Measurements from ENCODE around the gene GNG14.
A peak's percentile ranks its signal among the peaks of the same experiment; 100 is the strongest.
"Not testable (repeated sequence)": the region's sequence is repeated elsewhere in the genome, so short reads cannot be mapped to it uniquely, and the experiment has no call there.

The GNG14 gene

DNA sequence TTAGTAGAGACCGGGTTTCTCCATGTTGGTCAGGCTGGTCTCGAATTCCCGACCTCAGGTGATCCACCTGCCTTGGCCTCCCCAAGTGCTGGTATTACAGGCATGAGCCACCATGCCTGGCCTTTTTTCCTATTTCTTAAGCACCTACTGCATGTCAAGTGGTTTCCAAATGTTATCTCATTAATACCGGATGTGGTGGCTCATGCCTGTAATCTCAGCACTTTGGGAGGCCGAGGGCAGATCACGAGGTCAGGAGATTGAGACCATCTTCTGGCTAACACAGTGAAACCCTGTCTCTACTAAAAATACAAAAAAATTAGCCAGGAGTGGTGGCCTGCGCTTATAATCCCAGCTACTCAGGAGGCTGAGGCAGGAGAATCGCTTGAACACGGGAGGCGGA, 37.8 kb downstream of the GNG14 start:
- DNase-seq = not testable (repeated sequence)

DNA sequence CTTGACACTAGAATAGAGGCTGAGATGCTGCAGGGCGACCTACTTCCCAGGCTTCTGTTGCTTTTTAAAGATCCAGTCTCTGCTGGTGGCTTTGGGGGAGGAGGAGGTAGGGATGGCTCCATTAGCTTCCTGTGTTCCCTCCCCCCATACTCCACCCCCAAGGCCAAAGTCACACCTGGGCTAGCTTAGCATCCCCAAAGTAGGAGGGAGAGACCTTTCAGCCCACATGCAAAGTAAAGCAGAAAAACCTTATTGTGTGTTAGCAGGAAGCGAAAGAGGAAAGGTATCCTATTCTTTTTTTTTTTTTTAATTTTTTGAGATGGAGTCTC, 39.2 kb downstream of the GNG14 start:
- no peak for DNase-seq

DNA sequence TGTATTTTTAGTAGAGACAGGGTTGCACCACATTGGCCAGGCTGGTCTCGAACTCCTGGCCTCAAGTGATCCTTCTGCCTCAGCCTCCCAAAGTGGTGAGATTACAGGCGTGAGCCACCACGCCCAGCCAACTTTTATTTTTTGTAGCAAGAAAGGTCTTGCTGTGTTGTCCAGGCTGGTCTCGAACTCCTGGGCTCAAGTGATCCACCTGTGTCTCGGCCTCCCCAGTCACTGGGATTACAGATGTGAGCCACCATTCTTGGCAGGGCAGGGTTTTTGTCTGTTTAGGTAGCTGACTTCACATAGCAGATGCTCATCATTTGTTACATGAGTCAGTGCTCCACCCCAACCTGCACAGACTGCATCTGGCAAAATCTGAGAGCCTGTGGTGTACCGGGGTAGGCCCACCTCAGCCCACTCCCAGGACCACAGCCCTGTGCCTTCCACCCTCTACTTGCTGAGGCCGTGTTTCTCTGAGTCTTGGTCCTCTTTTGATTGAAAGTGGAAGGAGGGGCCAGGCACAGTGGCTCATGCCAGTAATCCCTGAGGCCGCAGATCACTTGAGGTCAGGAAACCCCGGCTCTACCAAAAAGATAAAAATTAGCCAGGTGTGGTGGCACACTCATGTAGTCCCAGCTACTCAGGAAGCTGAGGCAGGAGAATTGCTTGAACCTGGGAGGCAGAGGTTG, 40.1 kb downstream of the GNG14 start:
- DNase-seq = no peak

DNA sequence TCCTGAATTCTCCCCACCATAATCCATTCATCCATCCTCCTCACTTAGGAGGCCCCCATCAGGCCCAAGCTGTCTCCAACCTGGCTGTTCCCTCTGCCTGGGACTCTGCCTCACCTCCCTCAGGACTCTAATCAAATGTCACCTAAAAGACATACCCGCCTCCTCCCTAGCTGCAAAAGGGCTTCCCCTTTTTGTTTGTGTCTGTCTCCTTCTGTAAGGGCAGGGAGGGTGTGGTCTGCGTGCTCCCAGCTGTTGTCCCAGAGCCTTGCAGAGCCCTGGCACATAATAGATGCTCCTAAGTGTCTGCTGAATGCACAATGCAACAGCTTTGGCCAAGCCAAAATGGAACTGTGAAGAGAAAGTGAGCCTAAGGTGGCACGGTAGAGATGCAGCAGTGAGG, 42.3 kb downstream of the GNG14 start:
- DNase-seq = no peak

DNA sequence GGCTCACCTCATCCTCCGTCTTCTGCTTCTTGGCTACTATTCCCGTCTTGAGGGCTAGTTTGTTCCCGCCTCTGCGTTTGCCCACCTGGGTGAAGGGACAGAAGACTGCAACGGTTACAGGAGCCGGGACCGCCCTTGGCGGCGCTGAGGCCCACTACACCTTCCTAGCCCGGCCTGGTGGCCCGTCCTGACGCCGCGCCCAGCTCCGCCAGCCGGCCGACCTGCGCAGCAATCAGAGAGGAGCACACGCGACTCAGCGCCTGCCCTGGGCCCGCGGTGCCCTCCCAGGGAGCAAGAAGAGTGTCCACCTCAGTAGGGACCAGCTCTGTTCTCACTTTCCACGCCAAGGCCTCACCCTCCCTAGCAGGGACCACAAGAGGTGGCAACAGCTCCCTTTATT, 43.5 kb downstream of the GNG14 start:
- DNase-seq = no peak

DNA sequence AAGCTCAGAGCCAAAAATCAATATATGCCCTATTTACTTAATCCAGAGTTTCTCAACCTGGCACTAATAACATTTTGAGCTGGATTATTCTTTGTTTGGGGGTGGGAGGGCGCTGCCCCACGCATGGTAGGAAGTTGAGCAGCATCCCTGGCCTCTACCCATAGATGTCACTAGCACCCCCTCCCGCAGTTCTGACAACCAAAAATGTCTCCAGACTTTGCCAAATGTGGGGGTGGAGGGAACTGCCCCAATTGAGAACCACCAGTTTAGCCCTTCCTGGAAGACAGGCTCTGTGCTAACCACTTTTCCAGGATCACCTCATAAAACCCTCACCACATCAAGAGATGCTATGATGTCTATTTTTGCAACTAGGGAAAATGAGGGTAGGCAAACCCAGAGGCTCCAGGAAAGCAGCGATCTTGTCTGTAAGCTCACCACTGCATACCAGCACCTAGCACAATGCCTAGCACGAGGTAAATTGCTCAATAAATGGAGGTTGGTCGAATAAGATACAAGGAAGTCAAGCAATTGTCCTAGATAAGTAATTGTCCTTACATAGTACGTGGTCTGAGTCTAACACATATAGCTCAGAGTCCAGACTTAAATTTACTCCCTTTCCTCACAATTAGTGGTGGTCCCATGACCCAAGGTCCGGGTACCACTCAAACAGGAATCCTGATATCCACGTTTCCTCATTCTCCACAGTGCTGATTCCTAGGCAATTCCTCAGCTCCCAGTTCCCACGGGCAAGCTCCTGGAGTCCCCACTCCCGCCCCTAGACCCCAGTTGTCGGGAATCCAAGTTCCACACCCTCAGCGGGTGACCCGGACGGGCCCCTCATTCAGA, 45.8 kb downstream of the GNG14 start:
- DNase-seq = peak; percentile 43

DNA sequence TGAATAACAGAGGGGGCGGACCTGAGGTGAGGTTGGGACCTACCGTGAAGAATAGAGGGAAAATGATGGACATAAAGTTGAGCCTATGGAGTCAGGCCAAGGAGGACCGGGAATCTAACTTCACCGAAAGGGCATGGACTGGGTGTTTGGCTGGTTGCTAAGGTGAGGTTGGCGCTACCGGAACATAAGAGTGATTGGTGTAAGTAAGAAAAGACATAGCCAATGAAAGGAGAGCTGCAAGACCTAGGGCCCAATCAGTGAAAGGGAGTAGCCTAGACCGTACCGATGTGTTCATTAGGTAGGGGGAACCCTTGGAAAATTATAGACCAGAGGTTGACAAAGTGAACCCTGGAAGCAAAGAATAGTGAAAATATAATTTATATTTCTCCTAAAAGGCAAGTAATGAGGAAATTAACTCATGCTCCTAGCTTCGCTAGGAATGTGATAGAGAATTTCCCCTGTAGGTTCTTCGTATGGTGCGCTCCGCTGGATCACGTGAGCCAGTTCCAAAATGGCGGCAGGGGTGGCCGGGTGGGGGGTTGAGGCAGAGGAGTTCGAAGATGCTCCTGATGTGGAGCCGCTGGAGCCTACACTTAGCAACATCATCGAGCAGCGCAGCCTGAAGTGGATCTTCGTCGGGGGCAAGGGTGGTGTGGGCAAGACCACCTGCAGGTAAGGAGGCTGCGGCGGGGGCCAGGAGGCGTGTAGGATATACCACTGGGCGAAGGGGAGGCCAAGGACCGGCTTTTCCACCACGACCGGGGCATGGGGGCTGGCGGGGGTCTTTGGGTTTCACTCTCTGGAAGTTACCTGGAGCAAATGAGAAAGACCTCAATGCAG, 49.4 kb downstream of the GNG14 start, which contains the start of gene GET3:
GET3 (plus strand) TSS at position 503 of the 840 bp plus-strand sequence; CDS start at position 512, 9 bp downstream.
- DNase-seq = peak; percentile 72

DNA sequence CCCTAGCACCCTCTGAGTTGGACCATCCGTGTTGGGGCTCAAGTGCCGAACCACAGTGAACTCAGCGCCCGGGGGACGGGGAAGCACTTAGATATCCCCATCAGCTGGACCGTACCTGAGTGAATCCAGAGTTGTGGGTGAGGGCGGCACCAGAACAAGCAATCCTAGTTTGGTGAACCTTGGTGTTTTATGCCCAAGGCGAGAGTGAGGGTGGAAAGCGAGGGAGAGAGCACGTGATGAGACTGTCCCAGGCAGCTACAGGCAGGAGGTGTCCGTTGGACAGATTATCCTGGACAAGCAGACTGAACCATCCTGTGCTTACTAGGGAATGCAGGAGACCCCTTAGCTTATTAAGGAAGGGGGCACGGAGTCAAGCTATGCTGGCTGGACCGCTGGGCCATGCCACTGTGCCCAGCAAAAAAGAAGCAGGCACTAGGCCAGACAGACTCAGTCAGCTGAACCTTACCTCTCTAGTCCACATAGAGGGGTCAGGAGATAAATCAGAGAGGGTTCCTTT, 50.1 kb downstream of the GNG14 start:
- DNase-seq = no peak
